Hepatocyte (in vitro differentiated cells): ENCODE results near the gene CASKIN2. TPM values are rescaled to one million over a fixed set of nuclear protein-coding genes. Genes with fewer than 3 reads are reported as not detected.
A peak's percentile ranks its signal among the peaks of the same experiment; 100 is the strongest.

ENCODE experiments used
- DNase-seq: peaks from one replicate; pipeline ENCODE4 v3.0.0-alpha.2; 2016; ENCODE audit warnings: low spot score
- H2AFZ ChIP-seq: fragments of 200-600 bp; sonication (generic); 2 replicates; pipeline ENCODE4 v1.6.0; 2016; ENCODE audit warnings: antibody characterized with exemption, mild to moderate bottlenecking
- H3K27ac ChIP-seq: fragments of 200-600 bp; sonication (generic); 2 replicates; pipeline ENCODE4 v1.5.1; 2016; ENCODE audit warnings: mild to moderate bottlenecking
- H3K27me3 ChIP-seq: fragments of 200-600 bp; sonication (generic); 2 replicates; pipeline ENCODE4 v1.6.1; 2016
- H3K36me3 ChIP-seq: fragments of 200-600 bp; sonication (generic); replicated peaks from 2 replicates; pipeline ENCODE4 v1.5.1; 2016; ENCODE audit warnings: low read depth; ENCODE audit not compliant: insufficient read depth
- H3K4me1 ChIP-seq: fragments of 200-600 bp; sonication (generic); 2 replicates; pipeline ENCODE4 v1.5.1; 2016; ENCODE audit warnings: mild to moderate bottlenecking, moderate library complexity; ENCODE audit not compliant: insufficient read depth
- H3K4me2 ChIP-seq: fragments of 200-600 bp; sonication (generic); 2 replicates; pipeline ENCODE4 v1.6.0; 2016
- H3K4me3 ChIP-seq: fragments of 200-600 bp; sonication (generic); 2 replicates; pipeline ENCODE4 v1.5.1; 2016; ENCODE audit warnings: mild to moderate bottlenecking
- H3K79me2 ChIP-seq: fragments of 200-600 bp; sonication (generic); 2 replicates; pipeline ENCODE4 v1.6.0; 2017; ENCODE audit warnings: mild to moderate bottlenecking
- H3K9me2 ChIP-seq: fragments of 200-600 bp; sonication (generic); replicated peaks from 2 replicates; pipeline ENCODE4 v1.6.0; 2017; ENCODE audit warnings: mild to moderate bottlenecking; ENCODE audit not compliant: insufficient read depth
- H3K9me3 ChIP-seq: fragments of 200-600 bp; sonication (generic); 2 replicates; pipeline ENCODE4 v1.5.1; 2016; ENCODE audit warnings: low read depth, mild to moderate bottlenecking
- H4K20me1 ChIP-seq: fragments of 200-600 bp; sonication (generic); 2 replicates; pipeline ENCODE4 v1.6.0; 2016; ENCODE audit warnings: mild to moderate bottlenecking; ENCODE audit not compliant: insufficient read depth, poor library complexity, severe bottlenecking
- EZH2 ChIP-seq: fragments of 200-600 bp; sonication (generic); IDR thresholded peaks from 2 replicates; pipeline ENCODE4 v1.6.1; 2016; ENCODE audit warnings: antibody characterized with exemption, mild to moderate bottlenecking, borderline replicate concordance
- EZH2phosphoT487 ChIP-seq: fragments of 200-600 bp; sonication (generic); IDR thresholded peaks from one replicate; pipeline ENCODE4 v1.6.1; 2018; ENCODE audit warnings: antibody characterized with exemption, mild to moderate bottlenecking, low read depth, moderate library complexity; ENCODE audit not compliant: unreplicated experiment, severe bottlenecking
- WGBS: methylation state at CpG from one replicate; pipeline ENCODE4 v1.1.6; 2016; ENCODE audit warnings: low lambda C conversion rate; ENCODE audit errors: missing lambda C conversion rate; 5-methylcytosine and 5-hydroxymethylcytosine counted together
- polyA plus RNA-seq: library from polyadenylated mRNA; unstranded; fragments of >200 nt; fragmentation: Nextera tagmentation; extraction: Ambion mirVana; gene quantifications from 2 replicates; pipeline ENCODE4 v1.2.1, GENCODE V29; 2016
- total RNA-seq: library from RNA; depleted of rRNA; stranded (reverse); fragments of >200 nt; gene quantifications from 2 replicates; pipeline ENCODE4 v1.2.3, GENCODE V29; 2014
- TF ChIP-seq, protein P1 (sequence below): fragments of 200-600 bp; sonication (generic); IDR thresholded peaks from 2 replicates; pipeline ENCODE4 v1.5.1; 2016; ENCODE audit warnings: antibody characterized with exemption, mild to moderate bottlenecking; ENCODE audit not compliant: poor library complexity

The CASKIN2 gene
- total and polyA plus RNA-seq, 2 experiments from 2014 or later = 9.8 to 16.2 TPM

DNA sequence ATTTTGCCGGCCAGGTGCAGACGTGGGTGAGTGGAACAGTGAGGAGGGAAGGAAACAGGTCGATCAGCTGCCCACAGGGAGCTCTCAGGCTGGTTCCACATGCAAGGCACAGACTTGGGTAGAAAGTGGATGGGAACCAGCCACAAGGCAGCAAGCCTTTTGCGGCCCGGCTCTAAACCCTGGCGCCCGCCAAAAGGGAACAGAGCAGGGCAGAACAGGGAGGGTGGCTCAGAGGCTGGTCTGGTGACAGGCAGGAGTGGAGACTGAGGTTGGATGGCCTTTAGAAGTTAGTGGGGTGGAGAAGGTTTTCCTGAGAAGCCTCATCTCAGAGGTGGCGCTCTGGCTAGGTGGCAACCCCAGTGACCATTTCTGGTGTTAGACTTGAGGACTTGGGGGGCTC is 20.5 kb upstream of the CASKIN2 start:
- Histone ChIP-seq H3K27ac (peak overlapping the region; percentile 81), H3K4me2 (peak overlapping the region; percentile 19), H2AFZ (no peak overlapping the region), H4K20me1 (peaks cover 3% of the 10 kb centered on the region), H3K79me2 (peaks cover 77% of the 10 kb centered on the region), H3K9me3 (no peaks in the 10 kb centered on the region), H3K4me3 (no peak overlapping the region), H3K9me2 (no peaks in the 10 kb centered on the region), H3K36me3 (no peaks in the 10 kb centered on the region), H3K4me1 (peaks cover 45% of the 10 kb centered on the region), H3K27me3 (no peaks in the 10 kb centered on the region)
- 91% methylated on average over 7 of the region's 8 CpGs for WGBS
- no peak for DNase-seq
- TF ChIP-seq, protein P1, sequence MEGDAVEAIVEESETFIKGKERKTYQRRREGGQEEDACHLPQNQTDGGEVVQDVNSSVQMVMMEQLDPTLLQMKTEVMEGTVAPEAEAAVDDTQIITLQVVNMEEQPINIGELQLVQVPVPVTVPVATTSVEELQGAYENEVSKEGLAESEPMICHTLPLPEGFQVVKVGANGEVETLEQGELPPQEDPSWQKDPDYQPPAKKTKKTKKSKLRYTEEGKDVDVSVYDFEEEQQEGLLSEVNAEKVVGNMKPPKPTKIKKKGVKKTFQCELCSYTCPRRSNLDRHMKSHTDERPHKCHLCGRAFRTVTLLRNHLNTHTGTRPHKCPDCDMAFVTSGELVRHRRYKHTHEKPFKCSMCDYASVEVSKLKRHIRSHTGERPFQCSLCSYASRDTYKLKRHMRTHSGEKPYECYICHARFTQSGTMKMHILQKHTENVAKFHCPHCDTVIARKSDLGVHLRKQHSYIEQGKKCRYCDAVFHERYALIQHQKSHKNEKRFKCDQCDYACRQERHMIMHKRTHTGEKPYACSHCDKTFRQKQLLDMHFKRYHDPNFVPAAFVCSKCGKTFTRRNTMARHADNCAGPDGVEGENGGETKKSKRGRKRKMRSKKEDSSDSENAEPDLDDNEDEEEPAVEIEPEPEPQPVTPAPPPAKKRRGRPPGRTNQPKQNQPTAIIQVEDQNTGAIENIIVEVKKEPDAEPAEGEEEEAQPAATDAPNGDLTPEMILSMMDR = no peak
- TF ChIP-seq EZH2 (no peak), EZH2phosphoT487 (no peak)

DNA sequence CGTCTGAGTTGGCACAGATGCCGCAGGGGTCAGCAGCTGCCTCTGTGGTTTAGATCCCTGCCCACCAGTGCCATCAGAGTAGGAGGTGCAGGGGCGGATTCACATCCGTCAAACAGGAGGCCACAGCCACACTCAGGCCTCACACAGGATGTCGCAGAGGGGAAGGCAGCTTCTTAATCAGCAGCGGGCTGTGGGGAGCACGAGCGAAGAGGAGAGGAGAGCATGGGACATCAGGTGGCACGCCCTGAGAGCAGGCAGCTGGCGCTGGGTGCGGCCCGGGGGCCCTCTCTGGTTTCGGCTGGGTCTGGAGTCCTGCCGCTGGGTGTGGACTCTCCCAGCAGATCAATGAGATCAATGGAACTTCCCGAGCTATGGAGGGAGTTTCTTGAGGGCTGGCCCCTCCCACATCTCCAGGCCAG is 19.8 kb upstream of the CASKIN2 start:
- H3K27me3 ChIP-seq = no peaks in the 10 kb centered on the region
- H2AFZ ChIP-seq = no peak overlapping the region
- H3K9me3 ChIP-seq = no peaks in the 10 kb centered on the region
- no peaks in the 10 kb centered on the region for H3K9me2 ChIP-seq
- H3K4me3 ChIP-seq = no peak overlapping the region
- H3K79me2 ChIP-seq = peaks cover 77% of the 10 kb centered on the region
- peaks cover 6% of the 10 kb centered on the region for H4K20me1 ChIP-seq
- no peak overlapping the region for H3K4me2 ChIP-seq
- DNase-seq = peak; percentile 53
- peaks cover 45% of the 10 kb centered on the region for H3K4me1 ChIP-seq
- no peak for TF ChIP-seq EZH2phosphoT487
- TF ChIP-seq, protein P1 = no peak
- no peak for TF ChIP-seq EZH2
- H3K36me3 ChIP-seq = no peaks in the 10 kb centered on the region
- H3K27ac ChIP-seq = peak overlapping the region; percentile 81
- WGBS = 72% methylated on average over 15 of the region's 15 CpGs

DNA sequence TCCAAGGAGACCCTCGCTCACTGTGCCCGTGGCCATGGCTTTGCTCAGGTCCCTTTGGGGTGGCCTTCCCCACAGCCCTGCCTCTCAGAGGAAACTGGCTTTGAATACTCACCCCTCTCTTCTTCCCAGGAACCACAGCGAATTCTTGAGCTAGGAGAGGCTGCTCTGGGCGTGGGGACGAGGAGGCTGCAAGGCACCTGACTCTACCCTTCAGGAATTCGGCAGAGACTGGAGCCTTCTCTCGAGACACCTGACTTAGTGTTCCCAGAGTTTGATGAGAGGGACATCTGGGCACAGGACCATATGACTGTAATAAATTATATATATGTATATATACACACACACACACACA is 16.4 kb upstream of the CASKIN2 start:
- Histone ChIP-seq H3K79me2 (peaks cover 82% of the 10 kb centered on the region), H3K27ac (peak overlapping the region; percentile 95), H3K4me2 (peak overlapping the region; percentile 64), H3K27me3 (no peaks in the 10 kb centered on the region), H2AFZ (no peak overlapping the region), H3K4me1 (peaks cover 20% of the 10 kb centered on the region), H3K4me3 (no peak overlapping the region), H4K20me1 (peaks cover 12% of the 10 kb centered on the region), H3K36me3 (no peaks in the 10 kb centered on the region), H3K9me2 (no peaks in the 10 kb centered on the region), H3K9me3 (no peaks in the 10 kb centered on the region)
- TF ChIP-seq, protein P1 = no peak
- TF ChIP-seq EZH2 (no peak), EZH2phosphoT487 (no peak)
- 69% methylated on average over 7 of the region's 7 CpGs for WGBS
- DNase-seq = peak; percentile 66
